Posterior cingulate gyrus (tissue), 11 donors: ENCODE measurements around the gene ADSS1.

Experiments
- DNase-seq, 10 donors: peaks; one replicate each; pipeline versions ENCODE4 v3.0.0 to v3.0.0-alpha.2; 2020 to 2021; ENCODE audit warnings: mixed read lengths in 3 of 10
- intact Hi-C: fragments of 100-400 bp; cut with DNase I; formaldehyde crosslinking; loops from one replicate; pipeline ENCODE4 v1.15.1; 2023

Gene ADSS1

GRCh38 chr14:104697892-104698583 is 26.0 kb upstream of the ADSS1 start:
- intact Hi-C loops, result no loop called here
- DNase-seq, result peak in 8 of 10 donors; percentile 74 to 98 (median 89)

GRCh38 chr14:104698688-104699425 is 25.2 kb upstream of the ADSS1 start:
- intact Hi-C loops, result no loop called here
- peak in 3 of 10 donors; percentile 40 to 84 (median 66) for DNase-seq

GRCh38 chr14:104699426-104699748 is 24.6 kb upstream of the ADSS1 start:
- intact Hi-C loops, result no loop called here
- DNase-seq, result no peak

GRCh38 chr14:104700225-104700651 is 23.8 kb upstream of the ADSS1 start:
- no peak for DNase-seq
- intact Hi-C loops, result no loop called here

GRCh38 chr14:104700747-104701217 is 23.2 kb upstream of the ADSS1 start:
- no peak for DNase-seq
- intact Hi-C loops, result no loop called here

GRCh38 chr14:104701383-104702076 is 22.5 kb upstream of the ADSS1 start:
- intact Hi-C loops, result no loop called here
- no peak for DNase-seq

GRCh38 chr14:104702106-104702505 is 21.9 kb upstream of the ADSS1 start:
- intact Hi-C loops, result no loop called here
- no peak for DNase-seq

- intact Hi-C loops, result no loop called here
- peak in 2 of 10 donors; percentile 34 to 59 for DNase-seq
Observed at GRCh38 chr14:104702673-104703072, 21.4 kb upstream of the ADSS1 start.

- intact Hi-C loops, result no loop called here
- DNase-seq, result no peak
Observed at GRCh38 chr14:104703269-104703668, 20.8 kb upstream of the ADSS1 start.

- no peak for DNase-seq
- intact Hi-C loops, result no loop called here
Observed at GRCh38 chr14:104704252-104704651, 19.8 kb upstream of the ADSS1 start.

- DNase-seq, result no peak
- intact Hi-C loops, result no loop called here
Observed at GRCh38 chr14:104705340-104706047, 18.5 kb upstream of the ADSS1 start.

- intact Hi-C loops, result no loop called here
- no peak for DNase-seq
Observed at GRCh38 chr14:104706733-104707607, 17.1 kb upstream of the ADSS1 start.

GRCh38 chr14:104707608-104708595 is 16.1 kb upstream of the ADSS1 start:
- DNase-seq, result no peak
- intact Hi-C loops, result loop anchor here (1.0 kb wide), 1 partner anchor 58 kb away; no protein-coding TSS in a partner anchor

- intact Hi-C loops, result loop anchor here (1.0 kb wide), 1 partner anchor 58 kb away; no protein-coding TSS in a partner anchor
- peak in 9 of 10 donors; percentile 56 to 96 (median 78) for DNase-seq
Observed at GRCh38 chr14:104708606-104709268, 15.3 kb upstream of the ADSS1 start.

GRCh38 chr14:104709387-104710039 is 14.5 kb upstream of the ADSS1 start:
- intact Hi-C loops, result no loop called here
- DNase-seq, result no peak

- intact Hi-C loops, result no loop called here
- DNase-seq, result no peak
Observed at GRCh38 chr14:104710071-104710735, 13.8 kb upstream of the ADSS1 start.
